Measurements from ENCODE around the gene POU6F2. TPM values are rescaled to one million over a fixed set of nuclear protein-coding genes. Genes with fewer than 3 reads are reported as not detected.
"Not testable (repeated sequence)": the region's sequence is repeated elsewhere in the genome, so short reads cannot be mapped to it uniquely, and the experiment has no call there.

Gene POU6F2
- polyA plus RNA-seq, 1 experiment = not detected

DNA sequence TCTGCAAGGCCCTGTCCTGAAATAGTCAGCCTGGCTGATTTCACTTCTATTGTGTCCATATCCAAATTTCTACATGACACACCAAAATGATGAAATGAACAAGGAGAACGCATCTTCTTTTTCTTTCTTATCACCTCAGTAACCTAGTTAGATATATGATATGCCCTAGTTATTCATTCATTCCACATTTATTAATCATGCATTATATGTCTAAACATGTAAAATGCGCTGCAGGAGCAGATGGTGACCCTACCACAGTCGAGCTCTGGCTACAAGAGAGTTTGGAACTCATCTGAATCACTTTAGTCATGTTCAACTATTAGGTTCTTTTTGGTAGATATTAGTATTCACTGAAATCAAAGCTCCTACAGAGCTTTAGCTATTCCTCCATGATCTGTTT lies 36.9 kb upstream of the POU6F2 start:
- DNase-seq (ENCODE audit: low read depth) = no peak
- ChIA-PET CTCF (interaction anchor here (0.6 to 1.0 kb wide), 2 partner anchors 111 to 887 kb away, joined by 3 to 4 read pairs; no protein-coding TSS in a partner anchor), POLR2A (no interaction called here)
- Histone ChIP-seq H3K27me3 (ENCODE audit: control insufficient read depth, insufficient read depth, low read length) (no peaks in the 10 kb centered on the region), H3K36me3 (ENCODE audit: control insufficient read depth, insufficient read depth, low read length) (no peaks in the 10 kb centered on the region), H3K4me3 (ENCODE audit: low read depth, low read length) (no peak overlapping the region)
- TF ChIP-seq, protein P1, sequence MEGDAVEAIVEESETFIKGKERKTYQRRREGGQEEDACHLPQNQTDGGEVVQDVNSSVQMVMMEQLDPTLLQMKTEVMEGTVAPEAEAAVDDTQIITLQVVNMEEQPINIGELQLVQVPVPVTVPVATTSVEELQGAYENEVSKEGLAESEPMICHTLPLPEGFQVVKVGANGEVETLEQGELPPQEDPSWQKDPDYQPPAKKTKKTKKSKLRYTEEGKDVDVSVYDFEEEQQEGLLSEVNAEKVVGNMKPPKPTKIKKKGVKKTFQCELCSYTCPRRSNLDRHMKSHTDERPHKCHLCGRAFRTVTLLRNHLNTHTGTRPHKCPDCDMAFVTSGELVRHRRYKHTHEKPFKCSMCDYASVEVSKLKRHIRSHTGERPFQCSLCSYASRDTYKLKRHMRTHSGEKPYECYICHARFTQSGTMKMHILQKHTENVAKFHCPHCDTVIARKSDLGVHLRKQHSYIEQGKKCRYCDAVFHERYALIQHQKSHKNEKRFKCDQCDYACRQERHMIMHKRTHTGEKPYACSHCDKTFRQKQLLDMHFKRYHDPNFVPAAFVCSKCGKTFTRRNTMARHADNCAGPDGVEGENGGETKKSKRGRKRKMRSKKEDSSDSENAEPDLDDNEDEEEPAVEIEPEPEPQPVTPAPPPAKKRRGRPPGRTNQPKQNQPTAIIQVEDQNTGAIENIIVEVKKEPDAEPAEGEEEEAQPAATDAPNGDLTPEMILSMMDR (IDR thresholded peaks at IDR 0.05; ENCODE audit: insufficient read depth, low read depth, low read length) = no peak

DNA sequence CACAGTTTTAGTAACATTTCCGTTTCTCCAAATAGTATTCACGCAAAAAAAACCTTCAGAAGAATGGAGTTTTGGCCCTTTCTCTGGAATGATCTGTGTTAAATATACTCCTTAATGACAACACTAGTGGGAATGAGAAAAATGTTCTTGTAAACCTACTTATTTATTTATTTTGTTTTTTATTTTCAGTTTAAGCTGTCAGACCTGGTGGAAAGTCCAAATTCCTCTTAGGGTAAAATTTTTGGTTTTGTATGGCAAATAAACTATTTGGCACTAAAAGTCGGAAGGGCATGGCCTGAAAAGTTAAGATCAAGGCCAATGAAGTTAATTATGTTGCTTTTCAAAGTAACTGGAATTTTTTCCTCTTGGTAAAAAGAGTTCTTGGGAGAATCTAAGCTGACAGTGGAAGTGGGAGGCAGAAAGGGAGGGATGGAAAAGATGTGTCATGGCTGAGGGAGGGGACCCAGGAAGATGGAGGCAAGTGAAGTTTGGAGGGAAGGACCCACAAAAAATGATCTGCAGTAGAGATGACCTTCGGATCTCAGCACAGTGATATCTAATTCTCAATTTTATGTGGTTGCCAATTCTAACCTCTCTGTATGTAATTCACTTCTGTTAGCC lies 35.2 kb upstream of the POU6F2 start:
- Histone ChIP-seq H3K27me3 (ENCODE audit: control insufficient read depth, insufficient read depth, low read length) (no peaks in the 10 kb centered on the region), H3K4me3 (ENCODE audit: low read depth, low read length) (no peak overlapping the region), H3K36me3 (ENCODE audit: control insufficient read depth, insufficient read depth, low read length) (no peaks in the 10 kb centered on the region)
- TF ChIP-seq, protein P1 (IDR thresholded peaks at IDR 0.05; ENCODE audit: insufficient read depth, low read depth, low read length) = no peak
- CTCF ChIA-PET = interaction anchor here (0.6 to 2.4 kb wide), 3 partner anchors 9 to 552 kb away, joined by 3 to 9 read pairs (median 4); no protein-coding TSS in a partner anchor
- POLR2A ChIA-PET = no interaction called here
- peak; percentile 20 for DNase-seq (ENCODE audit: low read depth)

DNA sequence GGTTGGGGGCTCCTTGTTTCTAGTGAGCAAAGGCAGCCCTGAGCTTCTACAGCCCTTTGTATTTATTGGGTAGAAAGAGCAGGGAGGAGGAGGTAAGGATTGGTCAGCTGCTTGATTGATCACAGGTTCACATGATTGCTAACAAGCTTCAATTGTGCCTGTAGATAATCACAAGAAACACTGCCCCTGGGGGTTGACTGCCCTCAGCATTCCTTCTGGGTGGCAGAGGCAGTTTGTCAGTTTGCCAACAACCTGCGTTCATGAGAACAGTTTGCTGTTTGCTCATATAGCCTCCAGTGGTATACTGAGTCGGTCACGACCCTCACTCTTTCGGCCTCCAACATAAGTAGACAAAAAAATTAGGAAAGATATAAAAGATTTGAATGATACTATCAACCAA lies 30.2 kb upstream of the POU6F2 start:
- H3K36me3 ChIP-seq (ENCODE audit: control insufficient read depth, insufficient read depth, low read length); H3K4me3 ChIP-seq (ENCODE audit: low read depth, low read length); DNase-seq (ENCODE audit: low read depth); H3K27me3 ChIP-seq (ENCODE audit: control insufficient read depth, insufficient read depth, low read length); POLR2A ChIA-PET: not testable (repeated sequence)
- CTCF ChIA-PET = interaction anchor here (0.5 to 1.5 kb wide), 2 partner anchors 14 to 38 kb away, joined by 3 read pairs; no protein-coding TSS in a partner anchor

DNA sequence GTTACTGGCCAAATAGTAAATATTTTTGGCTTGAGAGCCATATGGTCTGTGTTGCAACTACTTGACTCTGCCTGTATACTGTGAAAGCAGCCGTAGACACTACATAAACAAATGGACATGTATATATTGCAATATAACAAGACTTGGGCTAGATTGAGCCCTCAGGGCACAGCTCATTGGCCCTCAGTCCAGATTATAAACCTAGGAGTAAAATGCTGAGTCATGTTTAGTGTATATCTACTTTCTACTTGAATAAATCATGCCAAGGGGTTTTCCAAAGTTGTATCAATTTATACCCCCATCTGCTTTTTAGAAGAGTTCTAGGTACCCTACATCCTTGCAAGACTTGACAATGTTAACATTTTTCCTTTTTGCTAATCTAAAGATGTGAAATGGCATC lies 27.4 kb upstream of the POU6F2 start:
- Histone ChIP-seq H3K4me3 (ENCODE audit: low read depth, low read length) (no peak overlapping the region), H3K27me3 (ENCODE audit: control insufficient read depth, insufficient read depth, low read length) (no peaks in the 10 kb centered on the region), H3K36me3 (ENCODE audit: control insufficient read depth, insufficient read depth, low read length) (no peaks in the 10 kb centered on the region)
- ChIA-PET CTCF (no interaction called here), POLR2A (no interaction called here)
- DNase-seq (ENCODE audit: low read depth) = no peak
- TF ChIP-seq, protein P1 (IDR thresholded peaks at IDR 0.05; ENCODE audit: insufficient read depth, low read depth, low read length) = no peak

DNA sequence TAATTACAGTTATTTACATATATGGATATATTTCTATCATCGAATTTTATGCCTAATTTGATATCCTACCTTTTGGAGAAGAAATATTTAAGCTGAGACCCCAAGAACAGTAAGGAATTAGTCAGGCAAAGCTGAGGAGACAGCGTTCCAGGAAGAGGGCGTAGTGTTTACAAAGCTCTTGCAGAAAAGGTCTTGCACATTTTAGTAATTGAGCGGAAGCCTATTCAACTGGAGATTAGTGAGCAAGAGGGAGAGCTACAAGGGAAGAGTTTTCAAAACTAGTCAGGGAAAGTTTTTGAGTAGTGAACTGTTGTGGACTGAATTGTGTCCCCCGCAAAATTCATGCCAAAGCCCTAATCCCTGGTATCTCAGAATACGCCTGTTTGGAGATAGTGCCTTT lies 26.5 kb upstream of the POU6F2 start:
- no peaks in the 10 kb centered on the region for H3K36me3 ChIP-seq (ENCODE audit: control insufficient read depth, insufficient read depth, low read length)
- no peak for DNase-seq (ENCODE audit: low read depth)
- H3K4me3 ChIP-seq (ENCODE audit: low read depth, low read length) = no peak overlapping the region
- TF ChIP-seq, protein P1 (IDR thresholded peaks at IDR 0.05; ENCODE audit: insufficient read depth, low read depth, low read length) = no peak
- ChIA-PET CTCF (no interaction called here), POLR2A (no interaction called here)
- no peaks in the 10 kb centered on the region for H3K27me3 ChIP-seq (ENCODE audit: control insufficient read depth, insufficient read depth, low read length)

DNA sequence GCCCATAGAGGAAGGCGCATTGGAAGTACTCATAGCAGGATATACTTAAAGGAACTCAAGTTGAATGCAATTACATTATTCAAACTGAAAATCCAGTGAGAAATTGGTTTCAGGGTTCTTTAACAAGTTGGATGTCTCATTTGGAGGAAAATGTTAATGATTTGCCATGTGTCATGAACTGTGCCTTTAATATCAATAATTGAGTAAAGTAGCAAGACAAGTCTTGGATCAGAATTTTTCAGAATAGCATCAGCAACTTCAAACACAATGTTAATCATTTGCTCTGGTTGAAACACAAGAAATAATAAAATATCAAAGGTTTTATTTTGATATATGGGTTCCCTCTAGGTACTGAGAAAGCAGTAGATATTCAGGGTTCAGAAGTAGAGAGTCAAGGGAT lies 24.5 kb upstream of the POU6F2 start:
- Histone ChIP-seq H3K36me3 (ENCODE audit: control insufficient read depth, insufficient read depth, low read length) (no peaks in the 10 kb centered on the region), H3K27me3 (ENCODE audit: control insufficient read depth, insufficient read depth, low read length) (no peaks in the 10 kb centered on the region), H3K4me3 (ENCODE audit: low read depth, low read length) (no peak overlapping the region)
- TF ChIP-seq, protein P1 (IDR thresholded peaks at IDR 0.05; ENCODE audit: insufficient read depth, low read depth, low read length) = no peak
- no peak for DNase-seq (ENCODE audit: low read depth)
- ChIA-PET CTCF (no interaction called here), POLR2A (no interaction called here)

Data from BJ (cell line).